GM12864 (cell line): ENCODE data around the gene ACAA2.

Experiments used
- DNase-seq: peaks from one replicate; pipeline ENCODE4 v3.0.0-alpha.2; 2011; ENCODE audit warnings: low read depth
- H3K4me3 ChIP-seq: 2 replicates; pipeline ENCODE4 v1.5.1; 2011; ENCODE audit warnings: mild to moderate bottlenecking, low read depth, low read length, control low read depth
- TF ChIP-seq, protein P1 (sequence below): IDR thresholded peaks from 2 replicates; pipeline ENCODE4 v1.5.1; 2011; ENCODE audit warnings: low read depth, mild to moderate bottlenecking, moderate library complexity, low read length, control low read depth, inconsistent platforms; ENCODE audit errors: missing control alignments

ACAA2 gene

DNA sequence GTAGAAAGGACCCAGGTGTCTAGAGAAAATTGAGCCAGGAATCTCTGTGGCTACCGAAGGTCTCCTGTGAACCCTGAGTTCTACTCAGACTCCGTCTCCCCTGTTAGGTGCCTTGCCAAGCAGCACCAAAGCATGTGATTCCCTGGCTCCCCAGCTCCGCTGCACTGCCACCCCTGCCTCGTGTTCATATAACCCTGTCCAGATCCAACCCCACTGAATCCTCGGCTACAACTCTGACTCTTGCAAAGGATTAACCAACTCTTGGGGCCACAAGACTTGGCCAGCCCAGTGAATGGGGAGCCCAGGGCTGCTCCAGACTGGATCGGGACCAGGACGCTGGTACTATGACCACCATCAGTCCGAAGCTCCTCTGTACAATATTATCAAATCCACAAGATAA, 37.3 kb upstream of the ACAA2 start:
- no peak for DNase-seq
- no peak overlapping the region for H3K4me3 ChIP-seq
- TF ChIP-seq, protein P1, sequence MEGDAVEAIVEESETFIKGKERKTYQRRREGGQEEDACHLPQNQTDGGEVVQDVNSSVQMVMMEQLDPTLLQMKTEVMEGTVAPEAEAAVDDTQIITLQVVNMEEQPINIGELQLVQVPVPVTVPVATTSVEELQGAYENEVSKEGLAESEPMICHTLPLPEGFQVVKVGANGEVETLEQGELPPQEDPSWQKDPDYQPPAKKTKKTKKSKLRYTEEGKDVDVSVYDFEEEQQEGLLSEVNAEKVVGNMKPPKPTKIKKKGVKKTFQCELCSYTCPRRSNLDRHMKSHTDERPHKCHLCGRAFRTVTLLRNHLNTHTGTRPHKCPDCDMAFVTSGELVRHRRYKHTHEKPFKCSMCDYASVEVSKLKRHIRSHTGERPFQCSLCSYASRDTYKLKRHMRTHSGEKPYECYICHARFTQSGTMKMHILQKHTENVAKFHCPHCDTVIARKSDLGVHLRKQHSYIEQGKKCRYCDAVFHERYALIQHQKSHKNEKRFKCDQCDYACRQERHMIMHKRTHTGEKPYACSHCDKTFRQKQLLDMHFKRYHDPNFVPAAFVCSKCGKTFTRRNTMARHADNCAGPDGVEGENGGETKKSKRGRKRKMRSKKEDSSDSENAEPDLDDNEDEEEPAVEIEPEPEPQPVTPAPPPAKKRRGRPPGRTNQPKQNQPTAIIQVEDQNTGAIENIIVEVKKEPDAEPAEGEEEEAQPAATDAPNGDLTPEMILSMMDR: no peak

DNA sequence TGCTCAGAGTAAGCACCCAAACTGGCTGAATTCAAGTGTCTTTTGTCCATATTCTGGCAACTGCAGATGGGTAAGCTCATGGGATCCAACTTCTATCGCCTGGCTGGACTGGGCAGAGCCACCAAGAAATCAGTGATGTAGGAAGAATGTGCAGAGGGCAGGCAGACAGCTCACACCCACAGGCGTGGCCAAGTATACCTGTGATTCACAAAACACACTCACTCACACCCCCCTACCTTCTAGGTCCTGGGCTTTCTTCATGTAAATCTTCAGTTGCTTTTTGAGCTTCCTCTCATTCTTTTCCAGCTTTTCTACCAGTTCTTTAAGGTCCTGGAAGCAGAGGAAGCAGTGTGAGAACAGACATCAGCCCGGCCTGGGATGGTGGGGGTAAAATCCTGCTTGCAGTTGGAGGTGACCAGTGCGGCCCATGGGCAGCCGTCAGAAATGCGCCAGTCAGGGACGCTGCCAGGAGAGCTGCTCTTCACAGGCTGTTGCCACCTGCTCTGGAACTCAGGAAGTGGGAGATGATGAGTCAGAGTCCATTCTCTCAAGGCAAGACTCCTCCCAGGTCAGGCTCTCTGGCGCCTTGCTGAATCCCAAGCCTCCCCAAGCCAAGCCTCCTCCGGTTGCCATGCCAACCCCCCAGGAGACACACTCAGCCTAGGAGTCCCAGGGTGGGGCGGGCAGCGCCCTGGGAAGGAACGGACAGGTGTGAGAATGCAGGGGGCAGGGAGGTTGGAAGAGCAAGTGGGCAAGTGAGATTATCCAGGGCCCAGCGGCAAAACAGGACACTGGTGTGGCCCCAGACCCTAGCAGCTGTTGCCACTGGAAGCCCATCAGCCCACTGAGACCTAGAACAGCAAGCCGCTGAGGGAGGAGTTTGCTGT, 36.2 kb upstream of the ACAA2 start:
- no peak for DNase-seq
- H3K4me3 ChIP-seq: no peak overlapping the region
- TF ChIP-seq, protein P1: no peak

DNA sequence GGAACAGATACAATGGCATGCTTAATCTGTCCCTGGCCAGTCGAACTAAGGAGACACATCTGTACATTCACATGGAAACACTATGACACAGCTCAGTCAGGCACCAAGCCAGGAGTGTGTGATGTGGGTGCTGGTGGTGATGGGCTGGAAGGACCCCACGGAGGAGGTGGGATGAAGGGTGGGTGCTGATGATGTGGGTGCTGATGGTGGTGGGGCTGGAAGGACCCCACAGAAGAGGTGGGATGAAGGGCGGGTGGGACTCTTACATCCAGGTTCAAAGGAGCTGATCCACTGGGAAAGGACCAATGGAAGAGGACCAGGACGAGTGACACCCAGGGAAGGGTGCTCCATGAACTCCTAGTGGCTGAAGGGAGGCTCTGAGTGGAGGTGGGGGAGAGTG, 34.8 kb upstream of the ACAA2 start:
- no peak for DNase-seq
- no peak overlapping the region for H3K4me3 ChIP-seq
- TF ChIP-seq, protein P1: no peak

DNA sequence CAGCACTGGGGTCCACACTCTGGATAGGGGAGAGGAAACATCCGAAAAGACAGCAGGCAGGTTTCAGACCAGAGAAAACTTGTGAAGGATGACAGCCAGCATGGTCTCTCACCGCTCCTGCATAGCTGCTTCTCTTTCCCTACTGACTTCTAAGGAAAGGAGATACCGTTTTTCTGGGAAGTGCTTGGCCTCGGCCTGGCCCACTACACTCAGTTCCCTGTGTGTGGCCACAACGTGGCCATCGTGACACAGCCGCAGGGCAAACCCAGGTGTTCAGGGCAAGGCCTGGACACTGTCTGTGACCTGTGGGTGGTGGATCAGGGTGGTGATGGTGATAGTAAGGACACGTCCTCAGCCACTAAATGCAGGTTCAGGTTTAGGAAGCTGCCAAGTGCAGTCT, 34.2 kb upstream of the ACAA2 start:
- no peak overlapping the region for H3K4me3 ChIP-seq
- TF ChIP-seq, protein P1: no peak
- DNase-seq: no peak

DNA sequence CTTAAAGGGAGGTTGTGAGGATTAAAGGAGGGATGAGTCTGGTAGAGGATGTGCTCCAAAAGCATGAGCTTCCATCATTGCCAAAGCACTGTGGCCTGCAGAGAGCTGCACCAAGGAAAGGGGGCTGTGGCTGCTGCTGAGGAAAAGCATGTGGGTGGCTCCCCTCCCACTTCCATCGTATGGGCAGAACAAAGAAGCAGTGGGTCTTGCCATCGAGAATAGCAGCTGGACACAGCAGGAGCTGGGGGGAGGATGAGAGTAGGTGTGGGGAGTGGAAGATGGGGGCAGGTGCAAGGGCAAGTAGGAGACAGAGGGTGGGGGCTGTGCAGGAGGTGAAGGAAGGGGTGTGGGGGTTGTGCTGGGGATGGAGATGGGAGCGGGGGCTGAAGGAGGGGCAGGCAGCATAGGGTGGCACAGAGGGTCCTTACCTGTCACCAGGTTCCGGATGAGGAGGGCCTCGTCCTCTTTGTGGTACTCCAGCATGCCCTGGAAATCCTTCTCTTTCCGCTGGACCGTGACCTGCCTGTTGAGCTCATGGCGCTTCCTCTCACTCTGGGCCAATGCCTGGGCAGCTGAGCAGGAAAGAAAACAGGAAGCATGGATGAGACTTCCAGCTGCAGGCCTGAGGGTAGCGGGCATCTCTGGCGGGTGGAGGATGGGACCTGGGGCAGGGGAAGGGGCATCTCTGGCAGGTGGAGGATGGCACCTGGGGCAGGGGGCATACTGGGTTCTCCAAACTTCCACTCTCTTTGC, 33.6 kb upstream of the ACAA2 start:
- TF ChIP-seq, protein P1: no peak
- no peak for DNase-seq
- H3K4me3 ChIP-seq: no peak overlapping the region

DNA sequence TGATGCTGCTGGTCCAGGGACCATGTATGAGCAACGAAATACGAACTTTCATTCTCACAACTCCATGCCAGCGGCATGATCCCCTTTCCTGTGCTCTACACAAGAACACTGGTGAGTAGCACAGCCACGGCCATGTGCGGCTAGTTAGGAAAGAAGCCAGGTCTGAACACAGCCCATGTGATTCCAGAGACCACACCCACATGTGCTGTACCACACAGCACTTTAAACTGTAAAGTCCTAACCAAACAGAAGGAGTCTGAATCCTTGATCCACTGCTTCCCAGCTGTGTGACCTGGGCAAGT, 33.0 kb upstream of the ACAA2 start:
- no peak overlapping the region for H3K4me3 ChIP-seq
- TF ChIP-seq, protein P1: no peak
- no peak for DNase-seq
